ENCODE measurements around the gene OMA1. TPM values are rescaled to one million over a fixed set of nuclear protein-coding genes. Genes with fewer than 3 reads are reported as not detected.
A peak's percentile ranks its signal among the peaks of the same experiment; 100 is the strongest.
"Not testable (repeated sequence)": the region's sequence is repeated elsewhere in the genome, so short reads cannot be mapped to it uniquely, and the experiment has no call there.

Gene OMA1
- total RNA-seq, 4 donors from 2014 or later = 50.6 to 67.6 (median 58.5) TPM

DNA sequence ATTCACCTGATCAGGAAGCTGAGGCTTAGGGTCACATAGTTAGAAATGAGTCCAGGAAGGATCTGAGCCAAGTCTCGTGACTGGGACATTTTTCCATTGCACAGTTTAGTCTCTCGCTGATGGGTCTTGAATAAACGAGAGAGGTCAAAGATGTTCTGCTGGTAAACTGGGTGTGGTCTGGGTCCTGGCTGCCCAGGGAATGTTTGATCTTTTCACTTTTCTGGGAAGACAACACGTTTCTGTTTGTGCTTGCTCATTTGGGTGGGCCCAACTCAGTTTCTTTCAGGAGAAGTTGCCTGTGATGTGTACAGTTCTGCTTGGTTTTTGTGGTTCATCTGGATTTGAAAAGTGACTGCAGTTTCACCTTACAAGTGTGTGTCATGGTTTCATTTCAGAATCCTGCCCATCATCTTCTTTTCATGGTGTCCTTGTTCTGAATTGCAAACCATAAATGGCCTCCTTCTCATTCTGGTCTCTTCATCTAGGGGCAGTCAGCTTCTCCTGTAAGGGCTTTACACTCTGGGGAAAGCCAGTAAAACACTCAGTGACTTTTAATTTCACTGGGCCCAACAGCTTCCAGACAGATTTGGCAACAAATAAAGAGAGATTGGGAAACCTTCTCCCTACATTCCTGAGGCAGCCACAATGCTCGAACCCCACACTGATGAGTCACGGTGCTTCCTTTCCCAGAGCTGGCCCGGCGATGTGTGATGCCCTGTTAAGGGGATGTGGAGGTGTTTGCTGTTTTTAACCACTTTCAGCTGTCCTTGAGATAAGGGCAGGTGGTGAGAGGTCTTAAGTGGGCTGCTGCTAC is 37.8 kb upstream of the OMA1 start:
- Histone ChIP-seq H3K4me1 (peaks cover 11 to 28% of the 10 kb centered on the region in 2 donors), H3K27ac (peak overlapping the region in 2 of 3 donors; percentile 45 to 52), H3K27me3 (no peaks in the 10 kb centered on the region), H3K4me3 (replicated peaks in 1 of 3) (no peak overlapping the region), H3K9me3 (no peaks in the 10 kb centered on the region), H3K36me3 (no peaks in the 10 kb centered on the region)
- DNase-seq = peak; percentile 72 to 79
- 28 to 31% methylated on average over 8 of the region's 8 CpGs for WGBS, 2 donors
- intact Hi-C loops (cut with DNase I) = no loop called here
- TF ChIP-seq CTCF (IDR thresholded peaks at IDR 0.05) = no peak
- TF ChIP-seq POLR2A (IDR thresholded peaks at IDR 0.05) = no peak

DNA sequence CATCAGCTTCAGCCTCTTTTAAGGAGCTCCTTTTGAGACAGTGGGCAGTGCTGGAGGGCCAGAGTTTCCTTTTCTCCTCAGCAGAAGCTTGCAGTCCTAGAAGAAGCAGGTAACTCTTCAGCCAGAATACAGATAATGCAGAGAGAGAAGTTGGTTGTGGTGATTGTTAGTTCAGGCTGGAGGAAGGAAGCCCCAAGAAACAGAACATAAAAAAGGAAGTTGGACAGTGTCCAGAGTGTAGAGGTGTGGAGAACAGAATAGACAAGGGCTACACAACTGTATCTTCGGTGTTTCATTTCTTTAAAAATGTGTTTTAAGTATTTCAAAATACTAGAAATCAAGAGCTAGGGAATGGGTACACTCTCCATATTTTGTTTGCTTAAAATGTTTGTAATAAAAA is 37.0 kb upstream of the OMA1 start:
- intact Hi-C loops (cut with DNase I) = no loop called here
- 70 to 78% methylated on average over 1 of the region's 1 CpG for WGBS, 2 donors
- H3K36me3 ChIP-seq = no peaks in the 10 kb centered on the region
- H3K27me3 ChIP-seq = no peaks in the 10 kb centered on the region
- DNase-seq = no peak
- no peak for TF ChIP-seq CTCF (IDR thresholded peaks at IDR 0.05)
- TF ChIP-seq POLR2A (IDR thresholded peaks at IDR 0.05) = no peak
- no peak overlapping the region for H3K4me3 ChIP-seq (replicated peaks in 1 of 3)
- H3K9me3 ChIP-seq = no peaks in the 10 kb centered on the region
- H3K27ac ChIP-seq = peak overlapping the region in 2 of 3 donors; percentile 1 to 45
- peaks cover 11 to 28% of the 10 kb centered on the region in 2 donors for H3K4me1 ChIP-seq

- H3K4me3 ChIP-seq (replicated peaks in 1 of 3); H3K27ac ChIP-seq; H3K27me3 ChIP-seq; H3K36me3 ChIP-seq; H3K9me3 ChIP-seq; intact Hi-C loops (cut with DNase I); DNase-seq: not testable (repeated sequence)
- peaks cover 11 to 29% of the 10 kb centered on the region in 2 donors for H3K4me1 ChIP-seq
- WGBS, 2 donors = 90 to 100% methylated on average over 1 of the region's 1 CpG
These were observed 35.6 kb upstream of the OMA1 start for GRCh38 chr1:58582143-58582542.

DNA sequence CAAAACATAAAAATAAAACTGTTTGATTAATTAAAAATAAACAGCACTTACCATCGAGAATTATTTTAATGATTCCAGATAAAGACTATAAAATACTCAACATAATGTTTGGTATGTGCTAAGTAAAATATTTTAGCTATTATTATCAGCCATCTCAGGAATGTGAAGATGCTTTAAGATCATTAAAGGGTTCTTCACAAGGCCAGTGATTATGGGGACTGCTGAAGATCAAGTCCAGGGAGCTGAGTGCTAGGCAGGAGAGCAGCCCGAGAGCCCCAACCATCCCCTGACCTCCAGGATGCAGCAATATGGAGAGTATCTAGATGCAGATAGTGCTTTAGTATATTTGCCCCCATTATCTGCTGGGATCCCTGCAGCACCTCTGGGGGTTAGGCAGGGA is 35.1 kb upstream of the OMA1 start:
- intact Hi-C loops (cut with DNase I) = no loop called here
- peaks cover 11 to 34% of the 10 kb centered on the region in 2 donors for H3K4me1 ChIP-seq
- no peak for TF ChIP-seq CTCF (IDR thresholded peaks at IDR 0.05)
- no peak for TF ChIP-seq POLR2A (IDR thresholded peaks at IDR 0.05)
- H3K27me3 ChIP-seq = no peaks in the 10 kb centered on the region
- H3K4me3 ChIP-seq (replicated peaks in 1 of 3) = no peak overlapping the region
- H3K36me3 ChIP-seq = no peaks in the 10 kb centered on the region
- H3K27ac ChIP-seq = no peak overlapping the region
- H3K9me3 ChIP-seq = no peaks in the 10 kb centered on the region
- DNase-seq = no peak
- 93 to 95% methylated on average over 2 of the region's 2 CpGs for WGBS, 2 donors

DNA sequence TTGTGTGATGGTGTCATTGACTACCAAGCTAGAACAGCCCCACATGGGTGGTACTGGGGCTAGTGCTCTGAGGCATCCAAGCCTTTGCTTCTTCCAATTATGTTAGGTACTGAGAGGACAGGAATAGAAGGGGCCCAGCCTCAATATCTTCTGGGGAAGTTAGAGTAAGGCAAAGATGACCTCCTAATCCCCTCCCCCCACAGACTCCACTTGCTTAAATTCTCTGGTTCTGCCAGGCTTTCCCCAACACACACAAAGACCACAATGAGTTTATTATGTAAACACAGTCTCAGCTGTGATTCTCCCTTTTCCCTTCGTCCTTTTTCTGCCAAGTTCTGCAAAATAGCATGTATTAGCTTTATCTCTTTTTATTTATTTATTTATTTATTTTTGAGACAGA is 33.7 kb upstream of the OMA1 start:
- Histone ChIP-seq H3K27me3 (no peaks in the 10 kb centered on the region), H3K4me3 (replicated peaks in 1 of 3) (no peak overlapping the region), H3K4me1 (peaks cover 11 to 36% of the 10 kb centered on the region in 2 donors), H3K27ac (no peak overlapping the region), H3K9me3 (no peaks in the 10 kb centered on the region), H3K36me3 (no peaks in the 10 kb centered on the region)
- no peak for DNase-seq
- no peak for TF ChIP-seq CTCF (IDR thresholded peaks at IDR 0.05)
- TF ChIP-seq POLR2A (IDR thresholded peaks at IDR 0.05) = no peak
- WGBS, 2 donors = 15 to 16% methylated on average over 1 of the region's 1 CpG
- intact Hi-C loops (cut with DNase I) = no loop called here

All from thyroid gland (tissue), 4 donors.